Gastrocnemius medialis (tissue), 4 donors: Measurements from ENCODE around the gene LGALS1.

Experiments used
- CTCF ChIP-seq, 5 experiments: fragments of 450-650 bp in 3 of 5; fragments of 200-600 bp in 2 of 5; sonication (generic) in 2 of 5; IDR thresholded peaks in 4 of 5; conservative IDR thresholded peaks in 1 of 5; 1 replicate in 4 of 5; 2 replicates in 1 of 5; pipeline ENCODE4 v1.5.1; 2016 to 2019; ENCODE audit warnings: antibody characterized with exemption in 5 of 5, mild to moderate bottlenecking in 3 of 5, moderate library complexity in 3 of 5
- POLR2A ChIP-seq, 2 donors: fragments of 450-650 bp; IDR thresholded peaks; one replicate each; pipeline ENCODE4 v1.6.1; 2017; ENCODE audit warnings: antibody characterized with exemption in 2 of 2, mild to moderate bottlenecking in 2 of 2, moderate library complexity in 2 of 2

DNA sequence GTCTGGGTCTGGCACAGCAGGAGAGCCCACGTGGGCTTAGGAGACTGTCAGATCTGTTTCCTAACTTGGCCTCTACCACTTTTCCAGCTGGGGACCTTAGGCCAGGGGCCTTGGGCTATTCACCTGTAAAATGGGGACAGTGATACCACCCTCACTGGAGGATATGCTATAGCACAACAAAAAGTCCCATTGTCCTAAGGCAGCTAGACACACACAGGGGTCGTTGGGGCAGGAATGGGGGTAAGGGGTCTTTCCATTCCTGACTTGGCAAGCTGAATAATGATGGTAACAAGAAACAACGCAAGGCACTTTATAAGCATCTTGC is 38.5 kb upstream of the LGALS1 start:
- TF ChIP-seq POLR2A (IDR thresholded peaks at IDR 0.05) (no peak), CTCF (IDR thresholded peaks at IDR 0.05 in 4 of 5, conservative IDR thresholded peaks at IDR 0.05 in 1 of 5) (no peak)
